ENCODE data around the gene ADGRD1.

ADGRD1 gene

GRCh38 chr12:131124487-131125280, 171.0 kb downstream of the ADGRD1 start:
- TF ChIP-seq GATA2 (IDR thresholded peaks at IDR 0.05; ENCODE audit: low read depth, low read length) (no peak), GATA3 (IDR thresholded peaks at IDR 0.05; ENCODE audit: low read depth, low read length) (no peak)

- TF ChIP-seq GATA3 (IDR thresholded peaks at IDR 0.05; ENCODE audit: low read depth, low read length), result no peak
- TF ChIP-seq GATA2 (IDR thresholded peaks at IDR 0.05; ENCODE audit: low read depth, low read length), result no peak
Measured at GRCh38 chr12:131126662-131127173, 173.0 kb downstream of the ADGRD1 start.

GRCh38 chr12:131128556-131128955, 174.8 kb downstream of the ADGRD1 start:
- no peak for TF ChIP-seq GATA3 (IDR thresholded peaks at IDR 0.05; ENCODE audit: low read depth, low read length)
- TF ChIP-seq GATA2 (IDR thresholded peaks at IDR 0.05; ENCODE audit: low read depth, low read length), result no peak

GRCh38 chr12:131129839-131130238, 176.1 kb downstream of the ADGRD1 start:
- peak; percentile 44 for TF ChIP-seq GATA2 (IDR thresholded peaks at IDR 0.05; ENCODE audit: low read depth, low read length)
- no peak for TF ChIP-seq GATA3 (IDR thresholded peaks at IDR 0.05; ENCODE audit: low read depth, low read length)

GRCh38 chr12:131130311-131130911, 176.7 kb downstream of the ADGRD1 start:
- no peak for TF ChIP-seq GATA2 (IDR thresholded peaks at IDR 0.05; ENCODE audit: low read depth, low read length)
- TF ChIP-seq GATA3 (IDR thresholded peaks at IDR 0.05; ENCODE audit: low read depth, low read length), result no peak

- no peak for TF ChIP-seq GATA3 (IDR thresholded peaks at IDR 0.05; ENCODE audit: low read depth, low read length)
- TF ChIP-seq GATA2 (IDR thresholded peaks at IDR 0.05; ENCODE audit: low read depth, low read length), result no peak
Measured at GRCh38 chr12:131131077-131131807, 177.5 kb downstream of the ADGRD1 start.

GRCh38 chr12:131131808-131132117, 178.1 kb downstream of the ADGRD1 start:
- TF ChIP-seq GATA2 (IDR thresholded peaks at IDR 0.05; ENCODE audit: low read depth, low read length) (no peak), GATA3 (IDR thresholded peaks at IDR 0.05; ENCODE audit: low read depth, low read length) (no peak)

- TF ChIP-seq GATA3 (IDR thresholded peaks at IDR 0.05; ENCODE audit: low read depth, low read length) (no peak), GATA2 (IDR thresholded peaks at IDR 0.05; ENCODE audit: low read depth, low read length) (no peak)
Measured at GRCh38 chr12:131132118-131132892, 178.6 kb downstream of the ADGRD1 start.

GRCh38 chr12:131133015-131133905, 179.6 kb downstream of the ADGRD1 start:
- TF ChIP-seq GATA3 (IDR thresholded peaks at IDR 0.05; ENCODE audit: low read depth, low read length) (no peak), GATA2 (IDR thresholded peaks at IDR 0.05; ENCODE audit: low read depth, low read length) (no peak)

GRCh38 chr12:131133994-131134393, 180.3 kb downstream of the ADGRD1 start:
- TF ChIP-seq GATA3 (IDR thresholded peaks at IDR 0.05; ENCODE audit: low read depth, low read length) (no peak), GATA2 (IDR thresholded peaks at IDR 0.05; ENCODE audit: low read depth, low read length) (no peak)

GRCh38 chr12:131134523-131135310, 181.0 kb downstream of the ADGRD1 start:
- no peak for TF ChIP-seq GATA2 (IDR thresholded peaks at IDR 0.05; ENCODE audit: low read depth, low read length)
- no peak for TF ChIP-seq GATA3 (IDR thresholded peaks at IDR 0.05; ENCODE audit: low read depth, low read length)

GRCh38 chr12:131135311-131135785, 181.6 kb downstream of the ADGRD1 start:
- TF ChIP-seq GATA2 (IDR thresholded peaks at IDR 0.05; ENCODE audit: low read depth, low read length) (no peak), GATA3 (IDR thresholded peaks at IDR 0.05; ENCODE audit: low read depth, low read length) (no peak)

Measured in SH-SY5Y (cell line).